HepG2 (cell line): ENCODE data around the gene ASIC2. TPM values are rescaled to one million over a fixed set of nuclear protein-coding genes. Genes with fewer than 3 reads are reported as not detected.

ENCODE experiments used
- ATAC-seq: fragments of 200-7000 bp; cut with Tn5 transposase; 3 replicates; pipeline ENCODE4 v1.9.1; 2020; ENCODE audit warnings: mild to moderate bottlenecking, moderate library complexity
- BruUV-seq: library from RNA; stranded (reverse); fragments of 400-500 nt; replicated peaks from 2 replicates; lab custom pipeline; 2021; lab: Mats Ljungman, UMichigan
- CTCF ChIA-PET: fragments of 300-600 bp; formaldehyde crosslinking; extraction: SDS; loops from one replicate; lab custom pipeline; 2021; ENCODE audit warnings: low total read pairs, inconsistent platforms, low intra/inter-chr PET ratio; lab: Yijun Ruan, JAX
- POLR2A ChIA-PET: fragments of 350-600 bp; sonication (Branson Sonifier 250); formaldehyde crosslinking; loops from one replicate; lab custom pipeline; 2020; ENCODE audit warnings: antibody characterized with exemption, inconsistent platforms; lab: Yijun Ruan, JAX
- DNase-seq: peaks from one replicate; pipeline ENCODE4 v3.0.0-alpha.2; 2015; ENCODE audit warnings: low spot score
- FAIRE-seq: peaks from 3 replicates; lab custom pipeline; 2011; peaks lifted over from hg19 to GRCh38; lab: Jason Lieb, UNC
- H2AFZ ChIP-seq: one replicate; pipeline ENCODE4 v1.6.1; 2011; ENCODE audit warnings: low read length, inconsistent platforms
- H3K27ac ChIP-seq: fragments of 300-600 bp; 3 replicates; pipeline ENCODE4 v1.8.0; 2011; ENCODE audit warnings: mixed run types, mild to moderate bottlenecking, mixed read lengths, low read length, inconsistent platforms; ENCODE audit not compliant: insufficient read depth; ENCODE audit errors: extremely low read length
- H3K27me3 ChIP-seq, 2 experiments: fragments of 200-600 bp in 1 of 2; 2 replicates in 1 of 2; 3 replicates in 1 of 2; pipeline versions ENCODE4 v1.6.0 to v1.8.0; 2011; ENCODE audit warnings: low read length in 2 of 2, mild to moderate bottlenecking in 2 of 2, moderate library complexity in 2 of 2, inconsistent platforms in 1 of 2; ENCODE audit not compliant: insufficient read depth in 2 of 2, control insufficient read depth in 1 of 2
- H3K36me3 ChIP-seq, 2 experiments: fragments of 200-600 bp in 1 of 2; replicated peaks in 1 of 2; 2 replicates in 1 of 2; 3 replicates in 1 of 2; pipeline versions ENCODE4 v1.5.1 to v1.8.0; 2011; ENCODE audit warnings: low read length in 2 of 2, inconsistent platforms in 1 of 2; ENCODE audit not compliant: insufficient read depth in 2 of 2, control insufficient read depth in 1 of 2
- H3K4me1 ChIP-seq: 2 replicates; pipeline ENCODE4 v1.5.1; 2012; ENCODE audit warnings: low read length, inconsistent platforms; ENCODE audit not compliant: insufficient read depth
- H3K4me2 ChIP-seq: 2 replicates; pipeline ENCODE4 v1.6.0; 2011; ENCODE audit warnings: low read depth, low read length, inconsistent platforms
- H3K4me3 ChIP-seq, 3 experiments: fragments of 200-600 bp in 1 of 3; sonication (generic), shearing (Covaris generic) in 1 of 3; replicated peaks in 1 of 3; 2 replicates each; pipeline ENCODE4 v1.5.1; 2011 to 2016; ENCODE audit warnings: low read length in 3 of 3, inconsistent platforms in 2 of 3, low read depth in 2 of 3, mild to moderate bottlenecking in 2 of 3, control low read depth in 1 of 3, mixed read lengths in 1 of 3; ENCODE audit not compliant: insufficient read depth in 1 of 3
- H3K79me2 ChIP-seq: one replicate; pipeline ENCODE4 v1.6.1; 2011; ENCODE audit warnings: low read length, inconsistent platforms; ENCODE audit not compliant: insufficient read depth
- H3K9ac ChIP-seq: 2 replicates; pipeline ENCODE4 v1.6.0; 2011; ENCODE audit warnings: mild to moderate bottlenecking, low read depth, low read length, inconsistent platforms; ENCODE audit not compliant: insufficient read depth
- H3K9me3 ChIP-seq: 2 replicates; pipeline ENCODE4 v1.5.1; 2012; ENCODE audit warnings: mild to moderate bottlenecking, low read length
- H4K20me1 ChIP-seq: 2 replicates; pipeline ENCODE4 v1.6.0; 2011; ENCODE audit warnings: inconsistent platforms, mild to moderate bottlenecking, low read length, moderate library complexity; ENCODE audit not compliant: insufficient read depth
- CC2D1A ChIP-seq: sonication (generic); formaldehyde crosslinking; IDR thresholded peaks from 2 replicates; pipeline ENCODE4 v1.8.1; 2023; ENCODE audit warnings: mild to moderate bottlenecking, missing genetic modification reagents
- GRHL1 ChIP-seq: sonication (generic); formaldehyde crosslinking; conservative IDR thresholded peaks from 2 replicates; pipeline ENCODE4 v1.8.0; 2022; ENCODE audit warnings: missing genetic modification reagents
- HBP1 ChIP-seq: IDR thresholded peaks from 2 replicates; pipeline ENCODE4 v1.6.1; 2016; ENCODE audit warnings: low read depth, control low read depth
- ISL2 ChIP-seq: sonication (generic); formaldehyde crosslinking; IDR thresholded peaks from 2 replicates; pipeline ENCODE4 v1.5.0; 2020; ENCODE audit warnings: missing genetic modification reagents
- JUND ChIP-seq: sonication (generic); formaldehyde crosslinking; IDR thresholded peaks from 2 replicates; pipeline ENCODE4 v1.8.0; 2022; ENCODE audit warnings: mild to moderate bottlenecking, missing genetic modification reagents
- KAT8 ChIP-seq: IDR thresholded peaks from 2 replicates; pipeline ENCODE4 v1.6.1; 2016; ENCODE audit warnings: missing genetic modification reagents, missing compliant biosample characterization
- KDM4B ChIP-seq: sonication (generic); formaldehyde crosslinking; IDR thresholded peaks from 2 replicates; pipeline ENCODE4 v1.4.0; 2020; ENCODE audit warnings: missing genetic modification reagents
- NONO ChIP-seq, 2 experiments: fragments of 450-650 bp in 1 of 2; sonication (generic) in 1 of 2; formaldehyde crosslinking in 1 of 2; IDR thresholded peaks in 1 of 2; conservative IDR thresholded peaks in 1 of 2; 2 replicates each; pipeline versions ENCODE4 v1.6.1 to v1.8.0; 2017 to 2022; ENCODE audit warnings: mild to moderate bottlenecking in 1 of 2, missing genetic modification reagents in 1 of 2, moderate library complexity in 1 of 2
- NPAS2 ChIP-seq: sonication (generic); formaldehyde crosslinking; IDR thresholded peaks from 2 replicates; pipeline ENCODE4 v1.8.0; 2022; ENCODE audit warnings: mild to moderate bottlenecking, missing genetic modification reagents, borderline replicate concordance
- RORA ChIP-seq: sonication (generic); formaldehyde crosslinking; IDR thresholded peaks from 2 replicates; pipeline ENCODE4 v1.5.0; 2020; ENCODE audit warnings: mild to moderate bottlenecking, missing genetic modification reagents, moderate library complexity
- SNAPC4 ChIP-seq: sonication (generic); formaldehyde crosslinking; IDR thresholded peaks from 2 replicates; pipeline ENCODE4 v1.4.0; 2020; ENCODE audit warnings: mild to moderate bottlenecking, missing genetic modification reagents
- SRSF4 ChIP-seq: fragments of 200-400 bp; formaldehyde crosslinking; IDR thresholded peaks from one replicate; pipeline ENCODE4 v1.6.1; 2018; ENCODE audit warnings: mild to moderate bottlenecking, low read depth, low read length, moderate library complexity; ENCODE audit not compliant: poor library complexity, severe bottlenecking
- ZNF234 ChIP-seq: sonication (generic); formaldehyde crosslinking; conservative IDR thresholded peaks from 2 replicates; pipeline ENCODE4 v1.5.1; 2020; ENCODE audit warnings: mild to moderate bottlenecking, missing genetic modification reagents
- ZNF3 ChIP-seq: IDR thresholded peaks from 2 replicates; pipeline ENCODE4 v1.7.0; 2017; ENCODE audit warnings: inconsistent platforms
- ZSCAN21 ChIP-seq: sonication (generic); formaldehyde crosslinking; IDR thresholded peaks from 2 replicates; pipeline ENCODE4 v1.8.0; 2022; ENCODE audit warnings: mild to moderate bottlenecking, missing genetic modification reagents, moderate library complexity, borderline replicate concordance
- ZSCAN9 ChIP-seq: IDR thresholded peaks from 2 replicates; pipeline ENCODE4 v1.6.1; 2016; ENCODE audit warnings: borderline replicate concordance
- WGBS: methylation state at CpG from one replicate; pipeline ENCODE4 v1.1.6; 2017; ENCODE audit warnings: low lambda C conversion rate; 5-methylcytosine and 5-hydroxymethylcytosine counted together
- in situ Hi-C: cut with HindIII; loops from 2 replicates; pipeline ENCODE4 v1.10.0; 2017; ENCODE audit warnings: low pct_unique_long_range_greater_than_20kb; ENCODE audit not compliant: extremely low pct_ligation_motif_present
- intact Hi-C: fragments of 100-400 bp; cut with micrococcal nuclease; formaldehyde crosslinking; loops from one replicate; pipeline ENCODE4 v1.10.0; 2022; ENCODE audit not compliant: unreplicated experiment
- polyA plus RNA-seq, 8 experiments: library from polyadenylated mRNA; depleted of rRNA in 3 of 8; stranded (reverse) in 7 of 8; unstranded in 1 of 8; fragments of >200 nt; fragmentation: Illumina TruSeq in 4 of 8; extraction: Trizol in 4 of 8; gene quantifications; 2 replicates each; pipeline versions ENCODE4 v1.2.1 to v1.2.3, GENCODE V29; 2011 to 2016; ENCODE audit warnings: low read depth in 4 of 8, missing spikeins in 1 of 8, mixed read lengths in 1 of 8; ENCODE audit not compliant: insufficient read depth in 1 of 8
- total RNA-seq, 5 experiments: library from RNA; depleted of rRNA; stranded (reverse); fragments of >200 nt; fragmentation: Illumina TruSeq; extraction: Trizol; gene quantifications; 2 replicates each; pipeline ENCODE4 v1.2.3, GENCODE V29; 2016; ENCODE audit warnings: low read depth in 1 of 5

The ASIC2 gene
- total and polyA plus RNA-seq, 2 of the 13 experiments (the other 11 are each of a cell fraction or from before 2014, with no cell fraction given) = not detected

- Histone ChIP-seq H2AFZ (no peak overlapping the region), H3K4me1 (no peaks in the 10 kb centered on the region), H3K9me3 (no peaks in the 10 kb centered on the region), H3K27ac (no peak overlapping the region), H3K79me2 (no peaks in the 10 kb centered on the region), H4K20me1 (no peaks in the 10 kb centered on the region), H3K4me3 (no peak overlapping the region), H3K27me3 (peaks cover 0 to 1% of the 10 kb centered on the region in 2 experiments; a peak in 2 of 5 replicates), H3K9ac (no peak overlapping the region), H3K4me2 (no peak overlapping the region), H3K36me3 (no peaks in the 10 kb centered on the region)
- CTCF ChIA-PET = no interaction called here
- POLR2A ChIA-PET = no interaction called here
- no peak for ATAC-seq
- no peak for FAIRE-seq
- in situ Hi-C loops = no loop called here
- no peak for DNase-seq
- BruUV-seq = no TSS peak
- intact Hi-C loops = no loop called here
- WGBS = 4% methylated on average over 2 of the region's 2 CpGs
- TF ChIP-seq NPAS2 (CRISPR knock-in tag) (no peak), JUND (no peak), KAT8 (CRISPR knock-in tag) (no peak), HBP1 (CRISPR knock-in tag) (no peak), GRHL1 (no peak), ZSCAN21 (CRISPR knock-in tag) (no peak), CC2D1A (CRISPR knock-in tag) (no peak), RORA (no peak), ZNF234 (CRISPR knock-in tag) (no peak), SNAPC4 (no peak), NONO (IDR thresholded peaks at IDR 0.05) (no peak), NONO (CRISPR knock-in tag; conservative IDR thresholded peaks at IDR 0.05) (no peak), ZNF3 (CRISPR knock-in tag) (no peak), KDM4B (CRISPR knock-in tag) (no peak), ZSCAN9 (CRISPR knock-in tag) (no peak), SRSF4 (no peak), ISL2 (CRISPR knock-in tag) (no peak)
Observed at GRCh38 chr17:33209671-33210070, 83.4 kb downstream of the ASIC2 start.
